T follicular helper cell (primary cell): ENCODE results near the gene TBC1D3K.
"Not testable (repeated sequence)": the region's sequence is repeated elsewhere in the genome, so short reads cannot be mapped to it uniquely, and the experiment has no call there.

ENCODE experiments used
- DNase-seq: peaks from one replicate; pipeline ENCODE4 v3.0.0-alpha.2; 2020; ENCODE audit warnings: low read depth
- total RNA-seq, 2 experiments: gene quantifications; one replicate each; lab custom pipeline; 2026; lab: John Stamatoyannopoulos, UW

Gene TBC1D3K
- total RNA-seq, result 0.04 to 0.24 reads per million in 2 experiments

- not testable (repeated sequence) for DNase-seq
These were observed at the start of gene TBC1D3K for GRCh38 chr17:37924115-37924514. TSS of gene TBC1D3K (plus strand) at chr17:37924415. CDS start at chr17:37926000, 1,585 bp downstream.

DNA sequence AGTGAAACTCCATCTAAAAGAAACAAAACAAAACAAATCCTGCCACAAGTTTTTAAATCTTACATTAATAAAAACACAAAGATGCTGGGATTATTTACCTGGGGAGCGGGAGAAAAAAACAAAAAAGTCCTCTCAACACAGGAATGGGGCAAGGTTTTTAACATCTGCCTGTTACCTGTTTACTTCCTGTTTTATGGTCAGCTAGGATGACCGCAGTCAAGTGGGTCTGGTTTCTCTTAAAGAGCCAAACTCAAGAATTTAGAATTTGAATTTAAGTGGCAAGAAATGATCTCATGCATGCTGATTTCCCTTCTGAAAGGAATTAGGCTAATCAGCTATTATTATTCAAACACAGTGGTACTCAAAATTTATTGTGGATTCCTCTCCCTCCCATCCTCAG, 39.7 kb upstream of the TBC1D3K start:
- no peak for DNase-seq

DNA sequence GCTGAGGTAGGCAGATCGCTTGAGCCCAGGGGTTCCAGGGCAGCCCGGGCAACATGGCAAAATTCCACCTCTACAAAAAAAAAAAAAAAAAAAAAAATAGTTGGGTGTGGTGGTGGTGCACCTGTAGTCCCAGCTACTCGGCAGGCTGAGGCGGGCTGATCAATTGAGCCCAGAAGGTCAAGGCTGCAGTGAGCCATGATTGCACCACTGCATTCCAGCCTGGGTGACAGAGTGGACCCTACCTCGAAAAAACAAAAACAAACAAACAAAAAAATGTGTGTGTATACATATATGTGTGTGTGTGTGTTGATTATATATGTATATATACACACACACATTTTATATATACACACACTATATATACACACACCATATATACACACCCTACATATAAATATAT, 39.1 kb upstream of the TBC1D3K start:
- DNase-seq, result no peak

DNA sequence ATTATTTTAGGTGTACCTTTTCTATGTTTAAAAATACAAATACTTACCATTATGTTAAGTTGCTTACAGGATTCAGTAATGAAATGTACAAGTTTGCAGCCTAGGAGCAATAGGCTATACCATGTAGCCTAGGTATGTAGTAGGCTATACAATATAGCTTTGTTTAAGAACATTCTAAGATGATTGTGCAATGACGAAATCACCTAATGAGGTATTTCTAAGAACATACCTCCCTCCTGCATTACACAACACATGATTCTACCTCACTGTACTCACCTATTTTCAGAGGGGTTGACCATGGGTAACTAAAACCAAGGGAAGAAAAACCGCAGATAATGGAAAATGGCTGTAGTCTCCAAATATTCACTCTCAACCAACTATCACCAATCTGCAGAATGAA, 35.3 kb upstream of the TBC1D3K start:
- no peak for DNase-seq

- DNase-seq, result not testable (repeated sequence)
These were observed 27.3 kb upstream of the TBC1D3K start for GRCh38 chr17:37896961-37897360.
